GM15510 (cell line): ENCODE data around the gene SEPTIN14.
"Not testable (repeated sequence)": the region's sequence is repeated elsewhere in the genome, so short reads cannot be mapped to it uniquely, and the experiment has no call there.

Experiments
- POLR2A ChIP-seq: IDR thresholded peaks from 3 replicates; pipeline ENCODE4 v1.6.1; 2011; ENCODE audit warnings: borderline replicate concordance; ENCODE audit not compliant: insufficient read length; ENCODE audit errors: extremely low read depth

The SEPTIN14 gene

GRCh38 chr7:55862652-55863051 lies at the start of gene SEPTIN14:
SEPTIN14 (minus strand) TSS chr7:55862752; CDS start chr7:55861996, 756 bp downstream.
- not testable (repeated sequence) for TF ChIP-seq POLR2A

DNA sequence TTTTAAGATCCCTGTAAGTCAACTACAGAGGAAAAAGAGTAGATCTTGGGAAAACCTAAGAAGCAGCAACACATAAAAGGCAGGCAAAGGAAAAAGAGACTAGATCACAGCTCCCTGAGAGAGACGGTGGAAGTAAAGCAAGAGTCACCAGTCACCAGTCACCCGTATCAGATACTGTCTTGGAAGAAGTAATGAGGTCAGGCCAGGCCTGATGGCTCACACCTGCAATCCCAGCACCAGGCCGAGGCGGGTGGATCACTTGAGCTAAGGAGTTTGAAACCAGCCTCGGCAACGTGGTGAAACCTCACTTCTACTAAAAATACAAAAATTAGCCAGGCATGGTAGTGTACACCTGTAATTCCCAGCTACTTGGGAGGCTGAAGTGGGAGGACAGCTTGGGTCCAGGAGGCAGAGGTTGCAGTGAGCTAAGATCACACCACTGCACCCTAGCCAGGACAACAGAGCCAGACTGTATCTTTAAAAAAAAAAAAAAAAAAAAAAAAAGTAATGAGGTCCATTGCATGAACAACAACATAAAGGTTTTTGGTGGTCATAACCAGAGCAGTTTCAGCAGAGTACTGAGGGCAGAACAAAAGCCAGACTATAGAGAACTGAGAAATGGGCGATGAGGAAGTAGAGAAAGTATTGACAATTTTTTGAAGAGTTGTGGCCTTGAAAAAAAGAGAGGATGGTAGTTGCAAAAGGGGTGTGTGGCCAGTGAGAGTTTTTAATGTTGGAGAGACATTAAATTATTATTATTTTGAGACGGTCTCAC lies 41.6 kb upstream of the SEPTIN14 start:
- no peak for TF ChIP-seq POLR2A

DNA sequence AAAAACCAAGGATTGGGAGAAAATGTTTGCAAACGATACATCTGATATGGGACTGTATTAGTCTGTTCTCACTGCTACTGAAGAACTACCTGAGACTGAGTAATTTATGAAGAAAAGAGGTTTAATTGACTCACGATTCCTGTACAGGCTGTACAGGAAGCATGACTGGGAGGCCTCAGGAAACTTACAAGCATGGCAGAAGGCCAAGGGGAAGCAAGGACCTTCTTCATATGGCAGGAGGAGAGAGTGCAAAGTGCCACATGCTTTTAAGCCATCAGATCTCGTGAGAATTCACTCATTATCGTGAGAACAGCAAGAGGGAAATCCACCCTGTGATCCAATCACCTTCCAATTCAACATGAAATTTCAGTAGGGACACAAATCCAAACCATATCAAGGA lies 35.7 kb upstream of the SEPTIN14 start:
- no peak for TF ChIP-seq POLR2A

DNA sequence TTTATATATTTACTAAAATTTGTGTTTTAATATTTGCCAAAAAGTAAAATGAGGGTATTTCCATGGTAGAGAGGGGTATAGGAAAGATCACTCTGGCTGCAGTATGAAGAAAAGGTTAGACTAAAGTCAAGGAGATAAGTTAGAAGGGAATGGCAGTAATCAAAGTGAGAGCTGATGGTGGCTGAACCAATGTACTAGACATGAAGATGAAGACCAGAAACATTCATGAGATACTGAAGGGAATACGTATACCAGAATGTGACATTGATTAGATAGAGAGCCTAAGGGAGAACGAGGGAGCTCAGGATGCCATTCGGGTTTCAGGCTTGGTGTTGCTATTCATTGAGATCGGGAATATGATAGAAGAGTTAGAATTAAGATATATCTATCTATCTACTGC lies 32.5 kb upstream of the SEPTIN14 start:
- TF ChIP-seq POLR2A: no peak

GRCh38 chr7:55893940-55894339 lies 31.4 kb upstream of the SEPTIN14 start:
- no peak for TF ChIP-seq POLR2A

DNA sequence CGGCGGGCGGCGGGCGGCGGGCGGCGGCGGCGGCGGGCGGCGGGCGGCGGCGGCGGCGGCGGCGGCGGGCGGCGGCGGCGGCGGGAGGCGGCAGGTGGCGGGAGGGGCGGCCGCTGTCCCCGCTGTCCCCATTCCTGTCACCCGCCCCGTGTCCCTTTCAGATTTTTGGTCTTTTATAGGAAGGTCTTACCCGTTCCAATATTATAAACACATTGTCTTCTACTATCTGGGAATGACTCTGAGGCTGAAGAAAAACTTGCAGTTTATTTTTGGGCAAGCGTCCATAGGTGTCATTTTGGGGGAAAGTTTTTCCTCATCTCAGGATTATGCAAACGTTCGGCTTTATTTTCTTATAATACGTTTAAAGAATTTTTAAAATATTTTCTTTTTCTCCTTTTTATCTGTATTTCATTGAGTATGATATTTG lies 25.3 kb upstream of the SEPTIN14 start:
- TF ChIP-seq POLR2A: no peak

- TF ChIP-seq POLR2A: no peak
Observed at GRCh38 chr7:55884321-55884720, 21.8 kb upstream of the SEPTIN14 start.

DNA sequence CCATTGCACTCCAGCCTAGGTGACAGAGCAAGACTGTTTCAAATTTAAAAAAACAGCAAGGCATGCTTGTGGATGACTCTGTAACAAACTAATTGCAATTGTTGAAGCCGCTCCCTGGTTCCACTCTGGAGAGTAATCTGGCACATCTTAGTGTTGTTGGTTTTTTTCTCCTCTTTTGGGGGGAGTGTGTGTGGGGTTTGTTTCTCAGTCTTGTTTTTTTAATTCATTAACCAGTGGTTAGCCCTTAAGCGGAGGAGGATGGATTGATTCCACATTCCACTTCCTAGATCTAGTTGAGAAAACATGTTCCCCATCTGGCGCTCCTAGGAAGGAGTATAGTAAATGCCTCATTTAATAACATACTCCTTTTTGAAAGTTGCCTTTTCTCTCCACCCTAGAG lies 16.1 kb upstream of the SEPTIN14 start:
- no peak for TF ChIP-seq POLR2A

DNA sequence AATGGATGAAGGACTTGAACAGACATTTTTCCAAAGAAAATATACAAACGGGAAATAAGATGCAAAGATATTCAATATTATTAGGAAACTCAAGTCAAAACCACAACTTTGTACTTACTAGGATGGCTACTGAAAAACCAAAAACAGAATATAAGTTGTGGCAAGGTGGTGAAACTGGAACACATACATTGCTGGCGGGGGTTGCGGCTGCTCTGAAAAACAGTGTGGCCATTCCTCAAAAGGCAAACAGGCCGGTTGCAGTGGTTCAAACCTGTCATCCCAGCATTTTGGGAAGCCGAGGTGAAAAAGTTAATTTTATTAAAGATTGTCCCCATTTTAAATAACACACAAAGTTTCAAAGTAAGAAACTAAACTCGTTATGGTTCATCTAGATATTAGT lies 14.8 kb upstream of the SEPTIN14 start:
- no peak for TF ChIP-seq POLR2A

GRCh38 chr7:55873765-55874164 lies 11.2 kb upstream of the SEPTIN14 start:
- no peak for TF ChIP-seq POLR2A

- no peak for TF ChIP-seq POLR2A
Observed at GRCh38 chr7:55871932-55872485, 9.5 kb upstream of the SEPTIN14 start.

- TF ChIP-seq POLR2A: no peak
Observed at GRCh38 chr7:55838595-55838994, 24.0 kb downstream of the SEPTIN14 start.

- no peak for TF ChIP-seq POLR2A
Observed at GRCh38 chr7:55827577-55827976, 35.0 kb downstream of the SEPTIN14 start.

DNA sequence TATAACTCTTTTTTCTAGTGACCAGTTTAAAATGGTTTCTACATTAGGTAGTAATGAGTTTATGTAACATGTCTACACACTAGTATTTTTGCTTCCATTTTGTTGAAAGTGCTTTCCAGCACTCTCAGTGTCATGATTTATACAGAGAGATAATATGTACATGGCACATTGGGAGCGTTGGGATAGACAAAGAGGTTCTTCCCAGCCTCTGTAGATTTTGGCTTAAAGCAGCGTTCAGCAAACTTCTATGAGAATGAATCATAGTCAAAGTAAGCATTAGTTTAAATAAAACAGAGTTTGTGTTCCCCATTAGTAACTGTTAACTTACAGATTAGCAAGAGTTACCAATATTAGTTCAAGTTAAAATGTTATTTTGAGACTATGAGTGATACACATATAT lies 43.9 kb downstream of the SEPTIN14 start:
- no peak for TF ChIP-seq POLR2A

GRCh38 chr7:55794527-55794926 lies 68.0 kb downstream of the SEPTIN14 start:
- TF ChIP-seq POLR2A: no peak

DNA sequence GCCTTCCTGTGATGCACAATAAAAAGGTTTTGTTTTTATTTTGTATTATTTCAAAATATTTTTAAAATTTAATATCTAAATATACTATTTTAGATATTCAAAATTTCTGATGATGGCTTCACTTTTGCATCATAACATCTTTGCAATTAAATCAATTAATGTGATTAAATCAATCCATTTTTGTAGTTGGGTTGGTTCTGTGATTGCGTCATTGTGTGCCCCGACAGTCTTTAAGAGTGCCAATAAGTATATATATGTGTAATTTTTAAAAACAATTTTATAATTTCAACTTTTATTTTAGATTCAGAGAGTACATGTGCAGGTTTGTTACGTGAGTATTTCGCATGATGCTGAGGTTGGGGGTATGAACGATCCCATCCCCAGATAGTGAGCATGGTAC lies 70.5 kb downstream of the SEPTIN14 start:
- TF ChIP-seq POLR2A: no peak
